GM12891 (cell line): ENCODE data around the gene PRCP.

Experiments used
- DNase-seq: peaks from one replicate; pipeline ENCODE4 v3.0.0; 2011; ENCODE audit warnings: low spot score; ENCODE audit not compliant: insufficient read length
- FAIRE-seq: peaks from 2 replicates; lab custom pipeline; 2011; peaks lifted over from hg19 to GRCh38; lab: Jason Lieb, UNC
- PAX5 ChIP-seq: IDR thresholded peaks from 2 replicates; pipeline ENCODE4 v1.6.1; 2011; ENCODE audit warnings: low read length, moderate library complexity, mild to moderate bottlenecking; ENCODE audit not compliant: insufficient read depth, severe bottlenecking
- POLR2A ChIP-seq: IDR thresholded peaks from 2 replicates; pipeline ENCODE4 v1.6.1; 2011; ENCODE audit warnings: low read depth, low read length, control low read depth
- POLR2AphosphoS5 ChIP-seq: IDR thresholded peaks from 2 replicates; pipeline ENCODE4 v1.6.1; 2011; ENCODE audit warnings: low read depth, low read length, control low read depth
- POU2F2 ChIP-seq: IDR thresholded peaks from 2 replicates; pipeline ENCODE4 v1.6.1; 2011; ENCODE audit warnings: low read depth, mild to moderate bottlenecking, control low read depth, low read length, moderate library complexity
- SPI1 ChIP-seq: IDR thresholded peaks from 2 replicates; pipeline ENCODE4 v1.6.1; 2011; ENCODE audit warnings: low read depth, low read length, control low read depth
- TAF1 ChIP-seq: IDR thresholded peaks from 2 replicates; pipeline ENCODE4 v1.6.1; 2011; ENCODE audit warnings: low read depth, low read length, control low read depth

Gene PRCP

DNA sequence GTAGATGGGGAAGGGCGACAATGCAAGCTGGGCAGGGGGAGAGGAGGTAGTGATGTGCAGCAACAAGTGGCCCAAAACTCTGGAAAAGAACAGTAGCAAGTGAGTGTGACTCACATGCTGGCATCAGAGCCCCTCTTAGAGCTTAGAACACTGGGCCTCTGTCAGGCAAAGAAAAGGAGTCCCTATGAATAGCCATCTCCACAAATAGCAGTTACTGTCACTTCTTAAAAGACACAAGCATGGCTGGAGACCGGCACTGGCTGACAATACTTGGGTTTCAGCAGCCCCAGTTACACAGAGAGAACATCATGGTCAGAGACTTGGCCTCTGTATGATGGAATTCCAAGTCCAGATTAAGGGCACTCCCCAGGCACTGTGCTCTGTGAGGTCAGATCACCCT is 58.2 kb downstream of the PRCP start:
- no peak for TF ChIP-seq TAF1
- no peak for TF ChIP-seq SPI1
- TF ChIP-seq POU2F2, result no peak
- TF ChIP-seq PAX5, result no peak
- no peak for TF ChIP-seq POLR2A
- TF ChIP-seq POLR2AphosphoS5, result no peak
- FAIRE-seq, result no peak

DNA sequence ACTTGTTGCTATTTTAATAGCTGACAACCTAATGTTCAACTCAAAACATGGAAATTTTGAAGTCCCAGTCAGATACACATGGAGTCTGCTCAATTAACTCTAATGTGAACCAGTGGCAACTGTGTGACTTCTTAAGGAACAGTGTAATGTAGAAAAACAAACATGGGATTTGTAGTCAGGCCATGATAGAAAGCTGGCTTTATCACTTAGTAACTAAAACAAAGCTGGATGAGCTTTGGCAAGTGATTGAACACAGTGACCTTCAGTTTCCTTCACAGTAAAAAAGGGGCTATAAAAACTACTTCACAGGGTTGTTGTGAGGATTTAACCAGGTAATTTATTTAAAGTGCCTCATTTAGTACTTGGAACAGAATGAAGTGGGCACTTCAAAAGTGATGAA is 62.6 kb downstream of the PRCP start:
- DNase-seq (no peak), FAIRE-seq (no peak)
- TF ChIP-seq POU2F2 (no peak), TAF1 (no peak), SPI1 (no peak), POLR2AphosphoS5 (no peak), POLR2A (no peak), PAX5 (no peak)

More for the DNA sequence above, 58.2 kb downstream of the PRCP start:
- no peak for DNase-seq

DNA sequence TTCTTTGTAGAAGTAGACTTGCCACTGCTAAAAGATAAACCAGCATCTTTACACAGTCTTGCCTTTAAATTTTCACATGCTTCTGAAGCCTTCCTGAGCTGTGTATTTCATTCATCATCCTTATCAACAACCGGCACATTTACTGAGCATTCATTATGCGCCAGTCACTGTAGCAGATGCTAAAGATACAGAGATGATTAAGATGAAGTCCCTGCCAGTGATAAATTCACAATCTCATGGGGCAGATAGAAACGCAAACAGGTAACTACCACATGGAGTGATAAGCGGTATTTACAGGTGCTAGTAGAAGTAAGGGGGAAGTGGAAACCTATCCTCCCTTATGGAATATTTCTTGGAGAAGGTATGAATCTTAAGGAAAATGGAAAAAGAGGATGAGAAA is 67.2 kb downstream of the PRCP start:
- FAIRE-seq, result no peak
- no peak for TF ChIP-seq POU2F2
- TF ChIP-seq SPI1, result no peak
- no peak for TF ChIP-seq TAF1
- no peak for TF ChIP-seq POLR2AphosphoS5
- no peak for TF ChIP-seq POLR2A
- TF ChIP-seq PAX5, result no peak
- no peak for DNase-seq

DNA sequence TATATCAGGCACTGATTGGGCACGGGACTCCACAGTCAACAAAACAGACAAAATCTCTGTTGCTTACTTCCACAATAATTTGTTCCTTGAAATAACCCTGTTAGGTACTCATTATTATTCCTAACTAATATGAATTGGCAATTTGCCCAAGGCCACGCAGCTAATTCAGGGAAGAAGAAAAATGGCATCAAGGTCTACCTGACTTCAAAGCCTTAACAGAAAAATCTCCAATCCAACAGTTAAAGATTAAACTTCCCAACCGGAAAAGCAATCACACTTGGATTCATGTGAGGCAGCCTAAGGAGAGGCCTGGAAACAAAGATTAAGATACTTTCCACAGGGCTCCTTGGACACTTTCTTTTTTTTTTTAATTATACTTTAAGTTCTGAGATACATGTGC is 68.9 kb downstream of the PRCP start:
- DNase-seq, result no peak
- no peak for FAIRE-seq
- TF ChIP-seq POLR2AphosphoS5 (no peak), PAX5 (no peak), POU2F2 (no peak), POLR2A (no peak), TAF1 (no peak), SPI1 (no peak)

DNA sequence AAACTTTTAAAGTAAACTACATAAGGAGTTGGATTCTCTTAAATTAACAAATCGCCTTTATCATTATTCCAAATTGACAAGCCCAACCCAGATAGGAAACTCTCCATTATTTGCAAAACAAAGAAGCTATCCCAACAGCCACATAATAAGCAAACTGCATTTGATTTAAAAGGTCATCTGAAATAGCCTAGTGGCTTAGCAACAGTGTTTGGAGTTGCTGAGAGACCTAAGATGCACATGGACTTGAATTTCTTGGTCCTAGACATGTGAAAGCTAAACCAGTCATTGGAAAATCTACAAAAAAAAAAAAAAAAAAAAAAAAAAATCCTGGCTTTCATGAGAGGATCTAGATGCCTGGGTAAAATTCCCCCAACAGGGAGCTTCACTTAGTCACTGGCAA is 69.5 kb downstream of the PRCP start:
- DNase-seq, result no peak
- no peak for TF ChIP-seq PAX5
- TF ChIP-seq POLR2A, result no peak
- TF ChIP-seq TAF1, result no peak
- no peak for TF ChIP-seq POU2F2
- TF ChIP-seq POLR2AphosphoS5, result no peak
- no peak for TF ChIP-seq SPI1
- FAIRE-seq, result no peak

DNA sequence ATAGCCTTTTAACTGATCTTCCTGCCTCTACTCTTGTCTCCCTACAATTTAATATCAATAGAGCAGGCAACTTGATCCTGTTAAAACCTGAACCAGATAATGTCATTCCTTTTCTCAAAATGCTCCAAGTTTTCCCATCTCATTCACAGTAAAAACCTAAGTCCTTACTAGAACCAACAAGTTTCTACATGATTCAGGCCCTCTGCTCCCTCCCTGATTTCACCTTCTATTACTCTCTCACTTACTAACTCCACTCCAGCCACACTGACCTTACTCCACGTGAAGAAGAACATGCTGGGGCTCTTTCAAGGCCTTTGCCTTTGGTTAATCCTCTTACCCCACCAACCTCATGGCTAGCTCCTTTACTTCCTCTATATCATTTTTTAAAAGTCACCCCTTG is 71.1 kb downstream of the PRCP start:
- DNase-seq, result no peak
- TF ChIP-seq SPI1, result no peak
- no peak for TF ChIP-seq PAX5
- no peak for TF ChIP-seq POLR2A
- TF ChIP-seq POU2F2, result no peak
- no peak for TF ChIP-seq POLR2AphosphoS5
- no peak for TF ChIP-seq TAF1
- FAIRE-seq, result no peak

DNA sequence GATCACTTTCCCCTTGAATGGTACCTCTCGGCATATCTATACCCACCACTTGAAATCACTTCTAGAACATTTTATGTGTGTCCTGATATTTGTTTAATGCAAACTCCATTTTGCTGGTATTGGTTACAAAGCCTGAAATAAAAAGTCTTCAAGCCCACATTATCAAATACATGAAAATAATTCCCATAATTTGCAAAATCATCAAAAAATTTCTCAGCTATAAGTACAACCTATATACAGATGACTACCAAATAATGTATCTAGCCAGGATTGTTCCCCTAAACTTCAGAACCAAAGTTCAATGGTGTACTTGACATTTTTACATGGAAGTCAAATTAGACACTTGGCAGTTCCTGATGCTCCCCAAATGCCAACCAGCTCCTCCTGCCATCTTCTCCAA is 71.8 kb downstream of the PRCP start:
- DNase-seq, result no peak
- no peak for FAIRE-seq
- TF ChIP-seq POLR2A, result no peak
- TF ChIP-seq POU2F2, result no peak
- no peak for TF ChIP-seq TAF1
- TF ChIP-seq SPI1, result no peak
- TF ChIP-seq POLR2AphosphoS5, result no peak
- TF ChIP-seq PAX5, result no peak

DNA sequence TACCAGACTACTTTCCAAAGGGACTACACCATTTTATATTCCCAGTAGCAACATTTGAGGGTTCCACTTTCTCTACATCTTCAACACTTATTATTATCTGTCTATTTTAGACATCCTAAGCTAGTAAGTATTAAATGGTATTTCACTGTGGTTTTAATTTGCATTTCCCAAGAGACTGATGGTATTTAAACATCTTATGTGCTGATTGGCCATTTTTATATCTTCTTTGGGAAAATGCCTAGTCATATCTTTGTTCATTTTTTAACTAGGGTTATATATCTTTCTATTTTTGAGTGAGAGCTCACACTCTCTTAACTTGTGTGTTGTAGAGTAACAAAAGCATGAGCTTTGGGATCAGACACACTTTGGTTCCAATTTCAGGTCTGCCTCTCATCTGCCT is 73.7 kb downstream of the PRCP start:
- DNase-seq (no peak), FAIRE-seq (no peak)
- no peak for TF ChIP-seq POU2F2
- no peak for TF ChIP-seq POLR2AphosphoS5
- TF ChIP-seq POLR2A, result no peak
- no peak for TF ChIP-seq TAF1
- TF ChIP-seq SPI1, result no peak
- no peak for TF ChIP-seq PAX5

DNA sequence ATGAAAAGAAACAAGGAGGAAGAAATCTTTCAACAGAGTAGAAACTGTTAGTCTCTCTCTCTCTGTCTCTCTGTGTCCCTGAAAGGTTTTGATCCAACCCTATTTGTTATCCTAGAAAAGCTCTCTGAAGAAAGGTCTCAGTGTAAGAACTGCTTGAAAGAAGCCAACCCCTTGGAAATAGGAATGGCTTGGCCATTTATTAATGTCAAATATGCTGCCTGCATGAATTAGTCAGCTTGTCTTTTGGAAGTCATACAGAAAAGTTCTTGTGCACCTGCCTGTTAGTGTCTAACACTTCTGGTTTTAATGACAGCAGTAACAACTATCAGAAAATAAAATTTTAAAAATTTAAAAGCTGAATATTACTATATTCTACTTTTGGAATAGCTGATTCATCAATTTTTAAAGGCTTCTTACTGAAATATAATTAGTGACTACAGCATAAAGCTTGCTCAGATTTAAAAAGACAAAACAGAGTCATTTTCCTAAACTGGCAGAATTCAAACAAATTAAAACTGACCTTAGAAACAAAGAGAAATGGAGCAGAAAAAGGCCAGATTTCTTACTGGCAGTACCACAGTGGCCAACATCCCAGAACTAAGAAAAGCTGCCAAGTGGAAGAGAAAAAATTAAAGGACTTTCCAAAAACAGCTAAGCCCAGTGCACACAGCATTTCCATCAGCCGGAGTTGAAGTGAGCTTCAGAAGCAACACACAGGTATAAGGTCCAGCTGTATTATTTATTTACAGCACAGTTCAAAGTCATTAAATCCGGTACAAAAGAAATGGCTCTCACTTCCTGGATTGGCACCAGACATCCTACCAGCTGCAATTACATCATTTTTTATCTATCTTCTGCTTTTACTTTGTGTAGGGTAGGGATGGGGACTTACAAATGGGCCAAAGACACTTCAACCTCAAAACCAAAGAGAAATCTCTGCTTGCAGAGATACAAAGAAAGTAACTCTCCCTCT is 76.3 kb downstream of the PRCP start:
- TF ChIP-seq PAX5 (no peak), POLR2A (no peak), POLR2AphosphoS5 (no peak), SPI1 (no peak), POU2F2 (no peak)

More for the DNA sequence above, 76.3 kb downstream of the PRCP start:
- DNase-seq (no peak), FAIRE-seq (no peak)
